RWPE2 (cell line): ENCODE results near the gene ZNF732.
"Not testable (repeated sequence)": the region's sequence is repeated elsewhere in the genome, so short reads cannot be mapped to it uniquely, and the experiment has no call there.

ENCODE experiments used
- ATAC-seq: fragments of 200-7000 bp; cut with Tn5 transposase; 3 replicates; pipeline ENCODE4 v1.9.1; 2021; ENCODE audit warnings: low read depth
- DNase-seq: peaks from one replicate; pipeline ENCODE4 v3.0.0-alpha.2; 2020; ENCODE audit warnings: low spot score
- H3K27ac ChIP-seq: fragments of 450-650 bp; 2 replicates; pipeline ENCODE4 v1.5.1; 2017; ENCODE audit warnings: mild to moderate bottlenecking; ENCODE audit not compliant: poor library complexity, severe bottlenecking
- H3K27me3 ChIP-seq: fragments of 250-450 bp; sonication (Bioruptor Pico); 2 replicates; pipeline ENCODE4 v1.5.1; 2021; ENCODE audit warnings: mild to moderate bottlenecking, moderate library complexity; ENCODE audit not compliant: insufficient read depth, poor library complexity, severe bottlenecking
- H3K36me3 ChIP-seq: fragments of 250-450 bp; sonication (Bioruptor Pico); 2 replicates; pipeline ENCODE4 v1.5.1; 2020; ENCODE audit warnings: low read depth, mild to moderate bottlenecking, moderate library complexity
- H3K4me1 ChIP-seq: fragments of 250-450 bp; sonication (Bioruptor Pico); 2 replicates; pipeline ENCODE4 v1.5.1; 2021; ENCODE audit warnings: mild to moderate bottlenecking, moderate library complexity; ENCODE audit not compliant: insufficient read depth, poor library complexity, severe bottlenecking
- H3K4me3 ChIP-seq: fragments of 250-450 bp; sonication (Bioruptor Pico); 2 replicates; pipeline ENCODE4 v1.5.1; 2021; ENCODE audit warnings: mild to moderate bottlenecking, moderate library complexity; ENCODE audit not compliant: severe bottlenecking
- H3K9me3 ChIP-seq: fragments of 250-450 bp; sonication (Bioruptor Pico); 2 replicates; pipeline ENCODE4 v1.5.1; 2021; ENCODE audit warnings: mild to moderate bottlenecking, moderate library complexity; ENCODE audit not compliant: severe bottlenecking
- CTCF ChIP-seq: fragments of 450-650 bp; IDR thresholded peaks from one replicate; pipeline ENCODE4 v1.5.1; 2017; ENCODE audit warnings: mild to moderate bottlenecking, moderate library complexity; ENCODE audit not compliant: poor library complexity, severe bottlenecking

Gene ZNF732

GRCh38 chr4:328729-329128, 23.5 kb upstream of the ZNF732 start:
- Histone ChIP-seq H3K9me3 (no peaks in the 10 kb centered on the region), H3K36me3 (no peaks in the 10 kb centered on the region), H3K4me3 (no peak overlapping the region), H3K4me1 (no peaks in the 10 kb centered on the region), H3K27me3 (no peaks in the 10 kb centered on the region), H3K27ac (no peak overlapping the region)
- DNase-seq (no peak), ATAC-seq (no peak)
- TF ChIP-seq CTCF: no peak

GRCh38 chr4:314296-314903, 9.1 kb upstream of the ZNF732 start:
- no peak for TF ChIP-seq CTCF
- DNase-seq: no peak
- H3K27ac ChIP-seq: no peak overlapping the region
- H3K27me3 ChIP-seq: no peaks in the 10 kb centered on the region
- ATAC-seq: no peak
- H3K9me3 ChIP-seq: no peaks in the 10 kb centered on the region
- no peaks in the 10 kb centered on the region for H3K4me1 ChIP-seq
- no peak overlapping the region for H3K4me3 ChIP-seq
- no peaks in the 10 kb centered on the region for H3K36me3 ChIP-seq

- H3K9me3 ChIP-seq: peaks cover 4% of the 10 kb centered on the region
- H3K27ac ChIP-seq: no peak overlapping the region
- no peak for TF ChIP-seq CTCF
- H3K4me3 ChIP-seq: no peak overlapping the region
- ATAC-seq (no peak), DNase-seq (no peak)
- H3K4me1 ChIP-seq: peaks cover 5% of the 10 kb centered on the region
- H3K27me3 ChIP-seq: no peaks in the 10 kb centered on the region
- H3K36me3 ChIP-seq: no peaks in the 10 kb centered on the region
These were observed 4.5 kb upstream of the ZNF732 start for GRCh38 chr4:309807-310206.

GRCh38 chr4:306551-306961, 1.3 kb upstream of the ZNF732 start:
- H3K27ac ChIP-seq: no peak overlapping the region
- no peak for DNase-seq
- H3K4me1 ChIP-seq: peaks cover 5% of the 10 kb centered on the region
- H3K36me3 ChIP-seq: 0 out of 2 replicates have a peak, but pooled peaks cover 4% of the 10 kb centered on the region
- H3K27me3 ChIP-seq: no peaks in the 10 kb centered on the region
- TF ChIP-seq CTCF: no peak
- no peak overlapping the region for H3K4me3 ChIP-seq
- peaks cover 4% of the 10 kb centered on the region for H3K9me3 ChIP-seq
- ATAC-seq: no peak

GRCh38 chr4:304516-304915, 758 bp downstream of the ZNF732 start:
- H3K4me1 ChIP-seq, H3K27me3 ChIP-seq, DNase-seq, H3K9me3 ChIP-seq, ATAC-seq, H3K36me3 ChIP-seq: not testable (repeated sequence)
- H3K27ac ChIP-seq: peak overlapping the region; percentile 23
- H3K4me3 ChIP-seq: peak overlapping the region; percentile 57
